ENCODE data around the gene C4A. TPM values are rescaled to one million over a fixed set of nuclear protein-coding genes. Genes with fewer than 3 reads are reported as not detected.
"Not testable (repeated sequence)": the region's sequence is repeated elsewhere in the genome, so short reads cannot be mapped to it uniquely, and the experiment has no call there.

Gene C4A
- total RNA-seq, 2 donors from 2014 or later, result 152 to 175 TPM

- H3K9me3 ChIP-seq; DNase-seq (ENCODE audit: low spot score); H3K36me3 ChIP-seq; H3K27me3 ChIP-seq; H3K4me3 ChIP-seq; H3K4me1 ChIP-seq: not testable (repeated sequence)
- H3K27ac ChIP-seq, result peak within 1 kb of the TSS in 1 of 2 donors; percentile 27
Observed at GRCh38 chr6:32037598-32038524, 56.0 kb downstream of the C4A start, which contains the start of gene CYP21A2. Gene CYP21A2, plus strand, starts transcription at chr6:32038415. Its CDS starts 8 bp downstream, at chr6:32038423.

- H3K27me3 ChIP-seq; H3K4me1 ChIP-seq; H3K9me3 ChIP-seq; H3K27ac ChIP-seq; H3K36me3 ChIP-seq; DNase-seq (ENCODE audit: low spot score); H3K4me3 ChIP-seq: not testable (repeated sequence)
Observed at GRCh38 chr6:32038878-32039277, 57.0 kb downstream of the C4A start.

- H3K9me3 ChIP-seq; H3K4me1 ChIP-seq; H3K36me3 ChIP-seq; H3K27me3 ChIP-seq; DNase-seq (ENCODE audit: low spot score); H3K27ac ChIP-seq; H3K4me3 ChIP-seq: not testable (repeated sequence)
Observed at GRCh38 chr6:32039321-32040274, 57.7 kb downstream of the C4A start.

- H3K4me3 ChIP-seq; H3K4me1 ChIP-seq; H3K36me3 ChIP-seq; H3K27ac ChIP-seq; H3K27me3 ChIP-seq; H3K9me3 ChIP-seq; DNase-seq (ENCODE audit: low spot score): not testable (repeated sequence)
Observed at GRCh38 chr6:32040299-32041049, 58.6 kb downstream of the C4A start.

GRCh38 chr6:32041050-32041321, 59.1 kb downstream of the C4A start:
- not testable (repeated sequence) for H3K4me1 ChIP-seq; H3K27me3 ChIP-seq; H3K27ac ChIP-seq; H3K36me3 ChIP-seq; H3K9me3 ChIP-seq; H3K4me3 ChIP-seq; DNase-seq (ENCODE audit: low spot score)

- H3K27ac ChIP-seq; H3K9me3 ChIP-seq; H3K4me3 ChIP-seq; H3K36me3 ChIP-seq; H3K4me1 ChIP-seq; DNase-seq (ENCODE audit: low spot score); H3K27me3 ChIP-seq: not testable (repeated sequence)
Observed at GRCh38 chr6:32041385-32041784, 59.5 kb downstream of the C4A start.

- H3K4me3 ChIP-seq; H3K9me3 ChIP-seq; H3K36me3 ChIP-seq; H3K27ac ChIP-seq; DNase-seq (ENCODE audit: low spot score); H3K27me3 ChIP-seq: not testable (repeated sequence)
- peaks cover 0 to 15% of the 10 kb centered on the region in 2 donors for H3K4me1 ChIP-seq
Observed at GRCh38 chr6:32042276-32042675, 60.4 kb downstream of the C4A start.

GRCh38 chr6:32043589-32044380, 61.9 kb downstream of the C4A start:
- not testable (repeated sequence) for H3K9me3 ChIP-seq; H3K27me3 ChIP-seq; H3K27ac ChIP-seq; H3K4me3 ChIP-seq; DNase-seq (ENCODE audit: low spot score); H3K36me3 ChIP-seq
- peaks cover 0 to 28% of the 10 kb centered on the region in 2 donors for H3K4me1 ChIP-seq

- H3K36me3 ChIP-seq; H3K27me3 ChIP-seq; DNase-seq (ENCODE audit: low spot score); H3K9me3 ChIP-seq; H3K4me3 ChIP-seq; H3K27ac ChIP-seq: not testable (repeated sequence)
- peaks cover 0 to 28% of the 10 kb centered on the region in 2 donors for H3K4me1 ChIP-seq
Observed at GRCh38 chr6:32044916-32045315, 63.1 kb downstream of the C4A start.

Data from right atrium auricular region (tissue), 2 donors.